BLaER1 (cell line): ENCODE data around the gene NUDT4.
"Not testable (repeated sequence)": the region's sequence is repeated elsewhere in the genome, so short reads cannot be mapped to it uniquely, and the experiment has no call there.

ENCODE experiments used
- H3K27ac ChIP-seq: shearing (Covaris generic); formaldehyde crosslinking; 2 replicates; pipeline ENCODE4 v1.8.1; 2022
- H3K27me3 ChIP-seq: shearing (Covaris generic); formaldehyde crosslinking; 2 replicates; pipeline ENCODE4 v1.8.1; 2022
- H3K36me3 ChIP-seq: shearing (Covaris generic); formaldehyde crosslinking; 2 replicates; pipeline ENCODE4 v1.8.1; 2022
- H3K4me1 ChIP-seq: shearing (Covaris generic); formaldehyde crosslinking; 2 replicates; pipeline ENCODE4 v1.8.1; 2022
- H3K4me2 ChIP-seq: shearing (Covaris generic); formaldehyde crosslinking; 2 replicates; pipeline ENCODE4 v1.8.1; 2022
- H3K4me3 ChIP-seq: shearing (Covaris generic); formaldehyde crosslinking; 2 replicates; pipeline ENCODE4 v1.8.1; 2022
- H3K9ac ChIP-seq: shearing (Covaris generic); formaldehyde crosslinking; 2 replicates; pipeline ENCODE4 v1.8.1; 2022
- H3K9me3 ChIP-seq: shearing (Covaris generic); formaldehyde crosslinking; 2 replicates; pipeline ENCODE4 v1.8.1; 2022
- H4K20me1 ChIP-seq: shearing (Covaris generic); formaldehyde crosslinking; 2 replicates; pipeline ENCODE4 v1.8.1; 2022
- Cebpa-rat ChIP-seq: shearing (Covaris generic); IDR thresholded peaks from 2 replicates; pipeline ENCODE4 v1.8.1; 2022

The NUDT4 gene

DNA sequence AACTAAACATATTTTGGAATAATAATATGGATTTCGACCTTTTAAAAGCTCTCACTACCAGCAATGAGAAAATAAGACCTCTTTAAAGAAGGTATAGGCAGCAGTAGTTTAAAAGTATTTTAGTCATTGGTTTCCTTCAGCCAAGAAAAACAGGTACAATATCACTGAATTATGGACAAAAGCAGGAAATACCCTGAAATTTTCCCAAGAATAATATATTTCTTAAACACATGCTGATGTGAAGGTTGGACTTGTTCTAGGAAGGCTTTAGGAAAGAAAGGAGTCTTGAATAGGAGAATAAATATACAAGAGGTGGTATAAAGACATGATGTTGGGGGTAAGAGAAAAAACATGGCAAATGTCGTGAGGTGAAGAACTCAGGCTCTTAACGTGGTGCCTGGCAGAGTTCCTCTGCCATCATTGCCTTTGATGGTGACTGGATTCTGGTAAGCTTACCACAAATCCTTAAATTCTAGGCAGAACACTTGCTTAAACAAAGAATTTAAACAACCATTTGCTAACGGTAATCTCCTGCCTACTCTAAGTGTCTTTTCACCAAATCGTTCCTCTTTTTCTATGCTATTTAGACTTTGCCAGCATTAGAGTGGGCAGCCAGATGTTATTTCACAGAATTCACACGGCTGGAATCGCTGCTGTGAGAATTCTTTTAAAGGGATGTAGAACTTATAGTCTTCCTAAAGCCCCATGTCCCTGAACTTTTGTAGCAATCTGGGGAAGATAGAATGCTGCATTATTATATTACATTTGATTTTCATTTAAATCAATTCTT, 11.9 kb upstream of the NUDT4 start:
- no peaks in the 10 kb centered on the region for H3K27me3 ChIP-seq
- no peak overlapping the region for H3K9ac ChIP-seq
- H3K4me1 ChIP-seq, result peaks cover 11% of the 10 kb centered on the region
- H3K27ac ChIP-seq, result no peak overlapping the region
- no peak overlapping the region for H3K4me2 ChIP-seq
- H3K9me3 ChIP-seq, result no peaks in the 10 kb centered on the region
- H4K20me1 ChIP-seq, result no peaks in the 10 kb centered on the region
- TF ChIP-seq Cebpa-rat, result no peak
- no peak overlapping the region for H3K4me3 ChIP-seq
- H3K36me3 ChIP-seq, result no peaks in the 10 kb centered on the region

DNA sequence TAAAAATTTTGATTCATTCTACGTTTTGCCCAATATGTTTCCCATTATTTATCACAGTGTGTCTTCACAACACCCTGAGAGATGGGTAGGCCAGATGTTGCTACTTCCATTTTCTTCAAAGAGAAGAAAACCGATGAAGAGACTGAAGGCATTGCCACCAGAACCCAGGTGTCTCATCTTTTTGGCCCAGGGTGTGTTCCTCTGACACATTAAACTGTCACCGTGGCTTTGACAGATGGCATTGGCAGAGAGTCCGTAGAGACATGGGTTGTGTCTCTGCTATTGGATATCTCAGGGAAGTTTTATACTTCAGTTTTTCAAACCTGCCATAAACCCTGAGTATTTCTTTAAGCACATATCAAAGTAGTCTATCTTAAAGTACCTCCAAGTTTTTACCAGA, 11.3 kb upstream of the NUDT4 start:
- H3K9ac ChIP-seq, result no peak overlapping the region
- H3K27me3 ChIP-seq, result no peaks in the 10 kb centered on the region
- no peaks in the 10 kb centered on the region for H3K9me3 ChIP-seq
- TF ChIP-seq Cebpa-rat, result no peak
- no peaks in the 10 kb centered on the region for H4K20me1 ChIP-seq
- peaks cover 11% of the 10 kb centered on the region for H3K4me1 ChIP-seq
- no peak overlapping the region for H3K4me2 ChIP-seq
- no peak overlapping the region for H3K4me3 ChIP-seq
- H3K27ac ChIP-seq, result no peak overlapping the region
- H3K36me3 ChIP-seq, result no peaks in the 10 kb centered on the region

DNA sequence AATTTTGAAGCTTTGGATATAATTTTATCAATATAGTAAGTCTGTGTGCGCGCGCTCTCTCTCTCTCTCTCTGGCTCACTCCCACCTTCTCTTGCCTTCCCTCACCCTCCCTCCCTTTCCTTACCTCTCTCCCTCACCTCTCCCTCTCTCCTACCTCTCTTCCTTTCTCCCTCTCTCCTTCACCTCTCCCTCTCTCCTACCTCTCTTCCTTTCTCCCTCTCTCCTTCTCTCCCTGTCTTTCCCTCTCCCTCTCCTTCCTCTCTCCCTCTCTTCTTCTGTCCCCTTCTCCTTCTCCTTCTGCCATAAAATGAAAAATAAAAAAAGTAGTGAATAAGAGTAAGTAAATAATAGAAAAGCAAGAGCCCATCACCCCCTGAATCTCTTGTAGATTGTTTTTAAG, 9.0 kb upstream of the NUDT4 start:
- Histone ChIP-seq H3K36me3 (no peaks in the 10 kb centered on the region), H3K4me1 (peaks cover 9% of the 10 kb centered on the region), H3K9ac (no peak overlapping the region), H3K9me3 (no peaks in the 10 kb centered on the region), H3K27me3 (no peaks in the 10 kb centered on the region), H3K4me2 (no peak overlapping the region), H3K27ac (no peak overlapping the region), H4K20me1 (no peaks in the 10 kb centered on the region), H3K4me3 (no peak overlapping the region)
- no peak for TF ChIP-seq Cebpa-rat

GRCh38 chr12:93369505-93369904, 8.2 kb upstream of the NUDT4 start:
- no peaks in the 10 kb centered on the region for H4K20me1 ChIP-seq
- no peak overlapping the region for H3K4me3 ChIP-seq
- H3K27ac ChIP-seq, result no peak overlapping the region
- H3K36me3 ChIP-seq, result no peaks in the 10 kb centered on the region
- H3K27me3 ChIP-seq, result no peaks in the 10 kb centered on the region
- H3K9me3 ChIP-seq, result no peaks in the 10 kb centered on the region
- no peak overlapping the region for H3K4me2 ChIP-seq
- H3K9ac ChIP-seq, result no peak overlapping the region
- peaks cover 2% of the 10 kb centered on the region for H3K4me1 ChIP-seq
- TF ChIP-seq Cebpa-rat, result no peak

GRCh38 chr12:93370947-93371346, 6.8 kb upstream of the NUDT4 start:
- no peaks in the 10 kb centered on the region for H3K36me3 ChIP-seq
- H4K20me1 ChIP-seq, result no peaks in the 10 kb centered on the region
- H3K27me3 ChIP-seq, result no peaks in the 10 kb centered on the region
- no peak overlapping the region for H3K9ac ChIP-seq
- H3K9me3 ChIP-seq, result no peaks in the 10 kb centered on the region
- H3K27ac ChIP-seq, result no peak overlapping the region
- H3K4me2 ChIP-seq, result no peak overlapping the region
- TF ChIP-seq Cebpa-rat, result no peak
- H3K4me3 ChIP-seq, result no peak overlapping the region
- no peaks in the 10 kb centered on the region for H3K4me1 ChIP-seq

- no peak overlapping the region for H3K27ac ChIP-seq
- H3K4me2 ChIP-seq, result no peak overlapping the region
Observed at GRCh38 chr12:93373961-93374656, 3.6 kb upstream of the NUDT4 start.

DNA sequence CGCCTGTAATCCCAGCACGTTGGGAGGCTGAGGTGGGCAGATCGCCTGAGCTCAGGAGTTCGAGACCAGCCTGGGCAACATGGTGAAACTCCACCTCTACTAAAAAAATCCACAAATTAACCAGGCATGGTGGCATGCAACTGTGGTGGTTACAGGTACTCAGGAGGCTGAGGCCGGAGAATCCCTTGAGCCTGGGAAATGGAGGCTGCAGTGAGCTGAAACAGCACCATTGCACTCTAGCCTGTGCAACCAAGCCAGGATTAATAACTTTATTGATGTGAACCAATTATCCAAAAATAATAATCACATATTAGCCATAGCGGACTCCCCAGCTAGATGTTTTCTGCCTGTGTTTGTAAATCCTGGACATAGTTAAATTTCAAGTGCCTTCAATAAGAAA, 1.8 kb upstream of the NUDT4 start:
- TF ChIP-seq Cebpa-rat, result no peak
- H4K20me1 ChIP-seq, result peaks cover 18% of the 10 kb centered on the region
- H3K9me3 ChIP-seq, result no peaks in the 10 kb centered on the region
- no peak overlapping the region for H3K27ac ChIP-seq
- peaks cover 23% of the 10 kb centered on the region for H3K4me1 ChIP-seq
- H3K4me2 ChIP-seq, result no peak overlapping the region
- H3K9ac ChIP-seq, result no peak overlapping the region
- H3K36me3 ChIP-seq, result no peaks in the 10 kb centered on the region
- no peaks in the 10 kb centered on the region for H3K27me3 ChIP-seq
- no peak overlapping the region for H3K4me3 ChIP-seq

More at GRCh38 chr12:93373961-93374656, 3.6 kb upstream of the NUDT4 start:
- H3K4me1 ChIP-seq, result peaks cover 10% of the 10 kb centered on the region; the same call in 1 of the 2 replicates
- no peak overlapping the region for H3K4me3 ChIP-seq
- no peak overlapping the region for H3K9ac ChIP-seq
- peaks cover under 1% of the 10 kb centered on the region; the same call in 1 of the 2 replicates for H4K20me1 ChIP-seq
- no peaks in the 10 kb centered on the region for H3K27me3 ChIP-seq
- TF ChIP-seq Cebpa-rat, result no peak
- no peaks in the 10 kb centered on the region for H3K36me3 ChIP-seq
- no peaks in the 10 kb centered on the region for H3K9me3 ChIP-seq

- H3K9me3 ChIP-seq, result no peaks in the 10 kb centered on the region
- H4K20me1 ChIP-seq, result peaks cover 26% of the 10 kb centered on the region
- no peak overlapping the region for H3K27ac ChIP-seq
- H3K4me2 ChIP-seq, result peak overlapping the region; percentile 84
- no peaks in the 10 kb centered on the region for H3K36me3 ChIP-seq
- no peaks in the 10 kb centered on the region for H3K27me3 ChIP-seq
- TF ChIP-seq Cebpa-rat, result no peak
- no peak overlapping the region for H3K9ac ChIP-seq
- H3K4me3 ChIP-seq, result no peak overlapping the region
- peaks cover 30% of the 10 kb centered on the region for H3K4me1 ChIP-seq
Observed at GRCh38 chr12:93376436-93377251, 1.1 kb upstream of the NUDT4 start.

- H3K4me2 ChIP-seq, result peak overlapping the region; percentile 95
- H3K27me3 ChIP-seq, H3K36me3 ChIP-seq, H3K9me3 ChIP-seq: not testable (repeated sequence)
- H3K4me1 ChIP-seq, result peaks cover 35% of the 10 kb centered on the region
- peak overlapping the region; percentile 88 for H3K9ac ChIP-seq
- H3K4me3 ChIP-seq, result peak overlapping the region; percentile 77
- H4K20me1 ChIP-seq, result peaks cover 43% of the 10 kb centered on the region
- peak overlapping the region; percentile 86 for H3K27ac ChIP-seq
Observed at GRCh38 chr12:93378196-93378997, 672 bp downstream of the NUDT4 start.
